HepG2 (cell line): ENCODE data around the gene CSK. TPM values are rescaled to one million over a fixed set of nuclear protein-coding genes. Genes with fewer than 3 reads are reported as not detected.

Experiments used
- ATAC-seq: fragments of 200-7000 bp; cut with Tn5 transposase; 3 replicates; pipeline ENCODE4 v1.9.1; 2020; ENCODE audit warnings: mild to moderate bottlenecking, moderate library complexity
- BruUV-seq: library from RNA; stranded (reverse); fragments of 400-500 nt; replicated peaks from 2 replicates; lab custom pipeline; 2021; lab: Mats Ljungman, UMichigan
- CTCF ChIA-PET: fragments of 300-600 bp; formaldehyde crosslinking; extraction: SDS; loops from one replicate; lab custom pipeline; 2021; ENCODE audit warnings: low total read pairs, inconsistent platforms, low intra/inter-chr PET ratio; lab: Yijun Ruan, JAX
- POLR2A ChIA-PET: fragments of 350-600 bp; sonication (Branson Sonifier 250); formaldehyde crosslinking; loops from one replicate; lab custom pipeline; 2020; ENCODE audit warnings: antibody characterized with exemption, inconsistent platforms; lab: Yijun Ruan, JAX
- DNase-seq: peaks from one replicate; pipeline ENCODE4 v3.0.0-alpha.2; 2015; ENCODE audit warnings: low spot score
- FAIRE-seq: peaks from 3 replicates; lab custom pipeline; 2011; peaks lifted over from hg19 to GRCh38; lab: Jason Lieb, UNC
- H2AFZ ChIP-seq: one replicate; pipeline ENCODE4 v1.6.1; 2011; ENCODE audit warnings: low read length, inconsistent platforms
- H3K27ac ChIP-seq: fragments of 300-600 bp; 3 replicates; pipeline ENCODE4 v1.8.0; 2011; ENCODE audit warnings: mixed run types, mild to moderate bottlenecking, mixed read lengths, low read length, inconsistent platforms; ENCODE audit not compliant: insufficient read depth; ENCODE audit errors: extremely low read length
- H3K27me3 ChIP-seq, 2 experiments: fragments of 200-600 bp in 1 of 2; 2 replicates in 1 of 2; 3 replicates in 1 of 2; pipeline versions ENCODE4 v1.6.0 to v1.8.0; 2011; ENCODE audit warnings: low read length in 2 of 2, mild to moderate bottlenecking in 2 of 2, moderate library complexity in 2 of 2, inconsistent platforms in 1 of 2; ENCODE audit not compliant: insufficient read depth in 2 of 2, control insufficient read depth in 1 of 2
- H3K36me3 ChIP-seq, 2 experiments: fragments of 200-600 bp in 1 of 2; replicated peaks in 1 of 2; 2 replicates in 1 of 2; 3 replicates in 1 of 2; pipeline versions ENCODE4 v1.5.1 to v1.8.0; 2011; ENCODE audit warnings: low read length in 2 of 2, inconsistent platforms in 1 of 2; ENCODE audit not compliant: insufficient read depth in 2 of 2, control insufficient read depth in 1 of 2
- H3K4me1 ChIP-seq: 2 replicates; pipeline ENCODE4 v1.5.1; 2012; ENCODE audit warnings: low read length, inconsistent platforms; ENCODE audit not compliant: insufficient read depth
- H3K4me2 ChIP-seq: 2 replicates; pipeline ENCODE4 v1.6.0; 2011; ENCODE audit warnings: low read depth, low read length, inconsistent platforms
- H3K4me3 ChIP-seq, 3 experiments: fragments of 200-600 bp in 1 of 3; sonication (generic), shearing (Covaris generic) in 1 of 3; replicated peaks in 1 of 3; 2 replicates each; pipeline ENCODE4 v1.5.1; 2011 to 2016; ENCODE audit warnings: low read length in 3 of 3, inconsistent platforms in 2 of 3, low read depth in 2 of 3, mild to moderate bottlenecking in 2 of 3, control low read depth in 1 of 3, mixed read lengths in 1 of 3; ENCODE audit not compliant: insufficient read depth in 1 of 3
- H3K79me2 ChIP-seq: one replicate; pipeline ENCODE4 v1.6.1; 2011; ENCODE audit warnings: low read length, inconsistent platforms; ENCODE audit not compliant: insufficient read depth
- H3K9ac ChIP-seq: 2 replicates; pipeline ENCODE4 v1.6.0; 2011; ENCODE audit warnings: mild to moderate bottlenecking, low read depth, low read length, inconsistent platforms; ENCODE audit not compliant: insufficient read depth
- H3K9me3 ChIP-seq: 2 replicates; pipeline ENCODE4 v1.5.1; 2012; ENCODE audit warnings: mild to moderate bottlenecking, low read length
- H4K20me1 ChIP-seq: 2 replicates; pipeline ENCODE4 v1.6.0; 2011; ENCODE audit warnings: inconsistent platforms, mild to moderate bottlenecking, low read length, moderate library complexity; ENCODE audit not compliant: insufficient read depth
- ELK4 ChIP-seq: sonication (generic); formaldehyde crosslinking; IDR thresholded peaks from 2 replicates; pipeline ENCODE4 v1.9.0; 2021; ENCODE audit warnings: missing genetic modification reagents, borderline replicate concordance
- FOXM1 ChIP-seq: sonication (generic); formaldehyde crosslinking; IDR thresholded peaks from 2 replicates; pipeline ENCODE4 v1.5.0; 2020; ENCODE audit warnings: missing genetic modification reagents
- KLF16 ChIP-seq, 2 experiments: sonication (generic) in 1 of 2; formaldehyde crosslinking in 1 of 2; IDR thresholded peaks; 2 replicates each; pipeline versions ENCODE4 v1.6.1 to v1.8.0; 2016 to 2023; ENCODE audit warnings: missing genetic modification reagents in 2 of 2, missing compliant biosample characterization in 1 of 2
- LBX2 ChIP-seq: sonication (generic); formaldehyde crosslinking; IDR thresholded peaks from 2 replicates; pipeline ENCODE4 v1.5.0; 2020; ENCODE audit warnings: missing genetic modification reagents, mild to moderate bottlenecking, borderline replicate concordance
- MTF2 ChIP-seq: sonication (generic); formaldehyde crosslinking; IDR thresholded peaks from 2 replicates; pipeline ENCODE4 v1.5.0; 2020; ENCODE audit warnings: missing genetic modification reagents, borderline replicate concordance
- NONO ChIP-seq, 2 experiments: fragments of 450-650 bp in 1 of 2; sonication (generic) in 1 of 2; formaldehyde crosslinking in 1 of 2; IDR thresholded peaks in 1 of 2; conservative IDR thresholded peaks in 1 of 2; 2 replicates each; pipeline versions ENCODE4 v1.6.1 to v1.8.0; 2017 to 2022; ENCODE audit warnings: mild to moderate bottlenecking in 1 of 2, missing genetic modification reagents in 1 of 2, moderate library complexity in 1 of 2
- ZIK1 ChIP-seq: sonication (generic); formaldehyde crosslinking; IDR thresholded peaks from 2 replicates; pipeline ENCODE4 v1.5.0; 2020; ENCODE audit warnings: mild to moderate bottlenecking, low read depth, missing genetic modification reagents, borderline replicate concordance
- ZNF329 ChIP-seq: sonication (generic); formaldehyde crosslinking; IDR thresholded peaks from 2 replicates; pipeline ENCODE4 v1.9.0; 2021; ENCODE audit warnings: low read depth, mild to moderate bottlenecking, missing genetic modification reagents
- ZNF501 ChIP-seq: sonication (generic); formaldehyde crosslinking; IDR thresholded peaks from 2 replicates; pipeline ENCODE4 v1.5.1; 2020; ENCODE audit warnings: mild to moderate bottlenecking, moderate library complexity, missing genetic modification reagents
- ZNF737 ChIP-seq: sonication (generic); formaldehyde crosslinking; IDR thresholded peaks from 2 replicates; pipeline ENCODE4 v1.5.0; 2020; ENCODE audit warnings: missing genetic modification reagents, mild to moderate bottlenecking, borderline replicate concordance
- WGBS: methylation state at CpG from one replicate; pipeline ENCODE4 v1.1.6; 2017; ENCODE audit warnings: low lambda C conversion rate; 5-methylcytosine and 5-hydroxymethylcytosine counted together
- in situ Hi-C: cut with HindIII; loops from 2 replicates; pipeline ENCODE4 v1.10.0; 2017; ENCODE audit warnings: low pct_unique_long_range_greater_than_20kb; ENCODE audit not compliant: extremely low pct_ligation_motif_present
- intact Hi-C: fragments of 100-400 bp; cut with micrococcal nuclease; formaldehyde crosslinking; loops from one replicate; pipeline ENCODE4 v1.10.0; 2022; ENCODE audit not compliant: unreplicated experiment
- polyA plus RNA-seq, 8 experiments: library from polyadenylated mRNA; depleted of rRNA in 3 of 8; stranded (reverse) in 7 of 8; unstranded in 1 of 8; fragments of >200 nt; fragmentation: Illumina TruSeq in 4 of 8; extraction: Trizol in 4 of 8; gene quantifications; 2 replicates each; pipeline versions ENCODE4 v1.2.1 to v1.2.3, GENCODE V29; 2011 to 2016; ENCODE audit warnings: low read depth in 4 of 8, missing spikeins in 1 of 8, mixed read lengths in 1 of 8; ENCODE audit not compliant: insufficient read depth in 1 of 8
- total RNA-seq, 5 experiments: library from RNA; depleted of rRNA; stranded (reverse); fragments of >200 nt; fragmentation: Illumina TruSeq; extraction: Trizol; gene quantifications; 2 replicates each; pipeline ENCODE4 v1.2.3, GENCODE V29; 2016; ENCODE audit warnings: low read depth in 1 of 5
- TF ChIP-seq, protein P1 (sequence below): sonication (generic); formaldehyde crosslinking; IDR thresholded peaks from 2 replicates; pipeline ENCODE4 v1.4.0; 2020; ENCODE audit warnings: missing genetic modification reagents

CSK gene
- total and polyA plus RNA-seq, 2 of the 13 experiments (the other 11 are each of a cell fraction or from before 2014, with no cell fraction given) = 12.5 to 21.3 TPM

DNA sequence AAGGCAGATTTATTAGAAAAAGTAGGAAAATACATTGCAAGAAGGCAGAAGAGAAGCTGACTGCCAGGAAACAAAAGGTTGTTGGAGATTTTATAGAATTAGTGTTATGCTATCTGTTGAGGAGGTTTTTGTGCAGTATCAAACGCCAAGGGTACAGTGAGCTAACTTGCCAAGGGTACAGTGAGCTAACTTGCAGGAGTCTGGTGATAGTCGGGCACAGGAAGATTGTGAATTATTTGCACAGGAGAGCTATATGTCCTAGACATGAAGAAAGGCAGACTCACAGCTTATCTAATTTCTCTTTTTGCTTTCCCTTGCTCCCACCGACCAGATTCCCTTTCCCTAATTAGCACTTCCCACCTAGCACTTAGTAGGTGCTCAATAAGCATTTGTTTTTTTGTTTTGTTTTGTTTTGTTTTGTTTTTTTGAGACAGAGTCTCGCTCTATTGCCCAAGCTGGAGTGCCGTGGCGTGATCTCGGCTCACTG lies 2.7 kb upstream of the CSK start:
- DNase-seq (no peak), ATAC-seq (no peak), FAIRE-seq (no peak)
- WGBS = 29% methylated on average over 7 of the region's 7 CpGs
- Histone ChIP-seq H4K20me1 (peaks cover 4% of the 10 kb centered on the region), H3K27ac (peak overlapping the region; percentile 59), H3K4me2 (peak overlapping the region; percentile 36), H3K9me3 (no peaks in the 10 kb centered on the region), H3K4me1 (peaks cover 86% of the 10 kb centered on the region), H3K27me3 (no peaks in the 10 kb centered on the region), H2AFZ (no peak overlapping the region), H3K79me2 (peaks cover 17% of the 10 kb centered on the region), H3K9ac (no peak overlapping the region), H3K36me3 (no peaks in the 10 kb centered on the region), H3K4me3 (no peak overlapping the region)
- ChIA-PET CTCF (interaction anchor here (1.1 kb wide), 1 partner anchor 8 kb away, joined by 3 read pairs; no protein-coding TSS in a partner anchor), POLR2A (interaction anchor here (0.9 to 2.0 kb wide), 4 partner anchors 8 to 589 kb away, joined by 3 to 17 read pairs (median 6); partner anchors contain the start of genes FAM219B and MAN2C1)
- intact Hi-C loops = no loop called here
- in situ Hi-C loops = loop anchor here (10.0 kb wide), 1 partner anchor 176 kb away; the partner anchor contains the start of gene RPP25
- no peak for TF ChIP-seq FOXM1 (CRISPR knock-in tag)
- TF ChIP-seq LBX2 (CRISPR knock-in tag) = no peak
- no peak for TF ChIP-seq KLF16 (CRISPR knock-in tag; IDR thresholded peaks at IDR 0.05)
- TF ChIP-seq NONO (IDR thresholded peaks at IDR 0.05) = no peak
- TF ChIP-seq NONO (CRISPR knock-in tag; conservative IDR thresholded peaks at IDR 0.05) = no peak
- no peak for TF ChIP-seq ELK4
- TF ChIP-seq, protein P1, sequence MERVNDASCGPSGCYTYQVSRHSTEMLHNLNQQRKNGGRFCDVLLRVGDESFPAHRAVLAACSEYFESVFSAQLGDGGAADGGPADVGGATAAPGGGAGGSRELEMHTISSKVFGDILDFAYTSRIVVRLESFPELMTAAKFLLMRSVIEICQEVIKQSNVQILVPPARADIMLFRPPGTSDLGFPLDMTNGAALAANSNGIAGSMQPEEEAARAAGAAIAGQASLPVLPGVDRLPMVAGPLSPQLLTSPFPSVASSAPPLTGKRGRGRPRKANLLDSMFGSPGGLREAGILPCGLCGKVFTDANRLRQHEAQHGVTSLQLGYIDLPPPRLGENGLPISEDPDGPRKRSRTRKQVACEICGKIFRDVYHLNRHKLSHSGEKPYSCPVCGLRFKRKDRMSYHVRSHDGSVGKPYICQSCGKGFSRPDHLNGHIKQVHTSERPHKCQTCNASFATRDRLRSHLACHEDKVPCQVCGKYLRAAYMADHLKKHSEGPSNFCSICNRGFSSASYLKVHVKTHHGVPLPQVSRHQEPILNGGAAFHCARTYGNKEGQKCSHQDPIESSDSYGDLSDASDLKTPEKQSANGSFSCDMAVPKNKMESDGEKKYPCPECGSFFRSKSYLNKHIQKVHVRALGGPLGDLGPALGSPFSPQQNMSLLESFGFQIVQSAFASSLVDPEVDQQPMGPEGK (CRISPR knock-in tag) = no peak
- no peak for TF ChIP-seq ZNF329 (CRISPR knock-in tag)
- TF ChIP-seq ZNF501 (CRISPR knock-in tag) = no peak
- no peak for TF ChIP-seq ZIK1
- no peak for TF ChIP-seq ZNF737 (CRISPR knock-in tag)
- TF ChIP-seq MTF2 (CRISPR knock-in tag) = no peak
- no TSS peak for BruUV-seq
